Nephron (organoid): Measurements from ENCODE around the gene C16orf89.

Experiments
- H3K27ac Mint-ChIP-seq, 3 experiments: 2 replicates each; pipeline ENCODE4 v1.8.0; 2020; ENCODE audit warnings: mixed read lengths in 3 of 3, mild to moderate bottlenecking in 2 of 3, moderate library complexity in 1 of 3
- H3K27me3 Mint-ChIP-seq: 2 replicates; pipeline ENCODE4 v1.8.0; 2021; ENCODE audit warnings: low read depth, mild to moderate bottlenecking, moderate library complexity, mixed read lengths
- H3K36me3 Mint-ChIP-seq: 2 replicates; pipeline ENCODE4 v1.8.0; 2020; ENCODE audit warnings: low read depth, mixed read lengths
- H3K4me1 Mint-ChIP-seq: 2 replicates; pipeline ENCODE4 v1.8.0; 2020; ENCODE audit warnings: mixed read lengths
- H3K4me3 Mint-ChIP-seq, 3 experiments: 2 replicates each; pipeline ENCODE4 v1.8.0; 2020; ENCODE audit warnings: mild to moderate bottlenecking in 3 of 3, mixed read lengths in 3 of 3, moderate library complexity in 2 of 3
- H3K9me3 Mint-ChIP-seq: 2 replicates; pipeline ENCODE4 v1.8.0; 2020; ENCODE audit warnings: mixed read lengths
- TF ChIP-seq, protein P1 (sequence below), 3 experiments: fragments of 200-600 bp; sonication (generic); IDR thresholded peaks; one replicate each; pipeline ENCODE4 v1.5.0; 2021; ENCODE audit warnings: antibody characterized with exemption in 3 of 3; ENCODE audit not compliant: unreplicated experiment in 3 of 3

C16orf89 gene

GRCh38 chr16:5032748-5033167 lies 33.0 kb downstream of the C16orf89 start:
- Mint-ChIP-seq H3K9me3 (no peaks in the 10 kb centered on the region), H3K4me1 (peaks cover 12% of the 10 kb centered on the region), H3K27ac (no peak overlapping the region), H3K4me3 (peak overlapping the region; percentile 84 to 88 (median 85)), H3K27me3 (no peaks in the 10 kb centered on the region), H3K36me3 (no peaks in the 10 kb centered on the region)
- TF ChIP-seq, protein P1, sequence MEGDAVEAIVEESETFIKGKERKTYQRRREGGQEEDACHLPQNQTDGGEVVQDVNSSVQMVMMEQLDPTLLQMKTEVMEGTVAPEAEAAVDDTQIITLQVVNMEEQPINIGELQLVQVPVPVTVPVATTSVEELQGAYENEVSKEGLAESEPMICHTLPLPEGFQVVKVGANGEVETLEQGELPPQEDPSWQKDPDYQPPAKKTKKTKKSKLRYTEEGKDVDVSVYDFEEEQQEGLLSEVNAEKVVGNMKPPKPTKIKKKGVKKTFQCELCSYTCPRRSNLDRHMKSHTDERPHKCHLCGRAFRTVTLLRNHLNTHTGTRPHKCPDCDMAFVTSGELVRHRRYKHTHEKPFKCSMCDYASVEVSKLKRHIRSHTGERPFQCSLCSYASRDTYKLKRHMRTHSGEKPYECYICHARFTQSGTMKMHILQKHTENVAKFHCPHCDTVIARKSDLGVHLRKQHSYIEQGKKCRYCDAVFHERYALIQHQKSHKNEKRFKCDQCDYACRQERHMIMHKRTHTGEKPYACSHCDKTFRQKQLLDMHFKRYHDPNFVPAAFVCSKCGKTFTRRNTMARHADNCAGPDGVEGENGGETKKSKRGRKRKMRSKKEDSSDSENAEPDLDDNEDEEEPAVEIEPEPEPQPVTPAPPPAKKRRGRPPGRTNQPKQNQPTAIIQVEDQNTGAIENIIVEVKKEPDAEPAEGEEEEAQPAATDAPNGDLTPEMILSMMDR (IDR thresholded peaks at IDR 0.05; ENCODE audit: unreplicated experiment in 3 of 3) = no peak

- Mint-ChIP-seq H3K36me3 (no peaks in the 10 kb centered on the region), H3K9me3 (no peaks in the 10 kb centered on the region), H3K4me3 (peak overlapping the region; percentile 65 to 81 (median 81)), H3K27me3 (no peaks in the 10 kb centered on the region), H3K4me1 (peaks cover 12% of the 10 kb centered on the region), H3K27ac (no peak overlapping the region)
- TF ChIP-seq, protein P1 (IDR thresholded peaks at IDR 0.05; ENCODE audit: unreplicated experiment in 3 of 3) = no peak
These were observed 34.2 kb downstream of the C16orf89 start for GRCh38 chr16:5031601-5032000.

DNA sequence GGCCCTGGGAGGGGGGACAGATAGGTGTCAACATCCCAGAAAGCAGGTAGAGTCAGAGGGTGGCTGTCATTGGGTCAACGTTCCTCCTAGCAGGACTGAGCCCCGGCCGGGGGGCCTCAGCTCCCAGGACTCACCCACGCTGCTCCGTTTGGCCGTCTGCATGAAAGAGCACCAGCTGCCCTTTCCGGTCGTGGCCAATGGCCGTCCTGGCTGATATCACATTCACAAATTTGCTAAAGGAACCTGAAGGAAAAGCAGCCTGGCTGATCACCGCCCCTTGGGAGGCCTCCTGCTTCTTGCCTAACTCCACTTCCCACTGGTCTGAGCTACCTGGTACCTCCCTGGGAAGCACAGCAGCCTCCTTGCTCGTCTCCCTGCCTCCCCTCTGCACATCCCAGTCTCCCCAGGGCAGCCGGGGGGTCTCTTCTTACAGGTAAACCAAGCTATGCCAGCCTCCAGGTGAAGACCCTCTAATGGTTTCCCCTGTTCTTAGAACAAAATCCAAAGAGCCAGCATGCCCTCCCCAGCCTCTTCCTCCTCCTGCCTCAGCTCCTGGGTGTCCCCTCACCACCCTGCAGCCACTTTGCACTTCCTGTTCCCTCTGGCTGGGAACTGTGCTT lies 35.4 kb downstream of the C16orf89 start:
- Mint-ChIP-seq H3K9me3 (no peaks in the 10 kb centered on the region), H3K27ac (no peak overlapping the region), H3K36me3 (no peaks in the 10 kb centered on the region), H3K4me3 (peak overlapping the region in 1 of 3 experiments; percentile 44), H3K27me3 (no peaks in the 10 kb centered on the region), H3K4me1 (peaks cover 12% of the 10 kb centered on the region)
- TF ChIP-seq, protein P1 (IDR thresholded peaks at IDR 0.05; ENCODE audit: unreplicated experiment in 3 of 3) = no peak

GRCh38 chr16:5028950-5029475 lies 36.7 kb downstream of the C16orf89 start:
- Mint-ChIP-seq H3K36me3 (no peaks in the 10 kb centered on the region), H3K4me3 (peak overlapping the region in 2 of 3 experiments; percentile 29 to 52)

DNA sequence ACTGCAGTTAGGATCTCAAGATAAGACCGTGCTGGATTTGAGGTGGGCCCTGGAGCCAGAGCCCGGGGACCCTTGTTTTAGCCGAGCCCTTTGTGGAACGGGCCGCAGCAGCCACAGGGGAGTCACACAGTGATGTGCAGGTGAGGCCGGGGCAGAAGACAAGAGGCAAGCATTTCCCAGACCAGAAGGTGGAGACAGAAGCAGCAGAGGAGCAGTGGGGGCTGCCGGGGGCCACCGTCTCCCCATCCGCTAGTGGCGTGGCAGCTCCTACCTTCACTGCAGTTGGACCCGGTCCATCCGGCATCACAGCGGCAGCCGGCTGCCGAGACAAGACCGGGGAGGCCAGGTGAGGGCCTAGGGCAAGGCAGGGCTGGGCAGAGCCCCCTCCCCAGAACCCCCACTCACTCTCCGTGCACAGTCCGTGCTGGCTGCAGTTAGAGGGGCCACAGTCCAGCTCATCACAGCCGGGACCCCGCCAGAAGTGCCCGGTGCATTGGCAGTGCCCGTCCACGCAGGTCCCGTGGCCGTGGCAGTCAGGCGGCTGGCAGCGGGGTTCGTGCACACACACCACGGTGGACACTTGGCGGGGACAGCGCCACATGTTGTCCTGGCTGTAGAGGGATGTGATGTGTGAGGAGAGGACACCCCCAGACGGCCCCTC lies 38.1 kb downstream of the C16orf89 start:
- H3K4me3 Mint-ChIP-seq = no peak overlapping the region
- H3K9me3 Mint-ChIP-seq = no peaks in the 10 kb centered on the region
- no peaks in the 10 kb centered on the region for H3K36me3 Mint-ChIP-seq
- peaks cover 2% of the 10 kb centered on the region for H3K4me1 Mint-ChIP-seq
- TF ChIP-seq, protein P1 (IDR thresholded peaks at IDR 0.05; ENCODE audit: unreplicated experiment in 3 of 3) = no peak
- no peaks in the 10 kb centered on the region for H3K27me3 Mint-ChIP-seq
- no peak overlapping the region for H3K27ac Mint-ChIP-seq

More at GRCh38 chr16:5028950-5029475, 36.7 kb downstream of the C16orf89 start:
- H3K27ac Mint-ChIP-seq = no peak overlapping the region
- TF ChIP-seq, protein P1 (IDR thresholded peaks at IDR 0.05; ENCODE audit: unreplicated experiment in 3 of 3) = no peak
- peaks cover 7% of the 10 kb centered on the region for H3K4me1 Mint-ChIP-seq
- H3K27me3 Mint-ChIP-seq = no peaks in the 10 kb centered on the region
- no peaks in the 10 kb centered on the region for H3K9me3 Mint-ChIP-seq
